Endothelial cell of umbilical vein (primary cell): Measurements from ENCODE around the gene MST1.

Source experiments
- EZH2 ChIP-seq: IDR thresholded peaks from 2 replicates; pipeline ENCODE4 v1.6.1; 2012; ENCODE audit warnings: borderline replicate concordance, low read depth, mild to moderate bottlenecking, moderate library complexity, low read length, inconsistent platforms; ENCODE audit not compliant: severe bottlenecking
- GATA2 ChIP-seq: IDR thresholded peaks from 2 replicates; pipeline ENCODE4 v1.7.0; 2011; ENCODE audit warnings: low read depth, mild to moderate bottlenecking, moderate library complexity, mixed read lengths, low read length; ENCODE audit not compliant: insufficient read length, insufficient read depth
- POLR2A ChIP-seq: IDR thresholded peaks from 2 replicates; pipeline ENCODE4 v1.6.1; 2012; ENCODE audit warnings: low read depth, mild to moderate bottlenecking, control low read depth, low read length
- TF ChIP-seq, protein P1 (sequence below): IDR thresholded peaks from 2 replicates; pipeline ENCODE4 v1.6.1; 2011; ENCODE audit not compliant: insufficient read depth, insufficient read length
- TF ChIP-seq, protein P2 (sequence below), 2 donors: IDR thresholded peaks; 1 replicate in 1 of 2; 2 replicates in 1 of 2; pipeline ENCODE4 v1.5.1; 2011; ENCODE audit warnings: low read length in 2 of 2, mild to moderate bottlenecking in 2 of 2, moderate library complexity in 2 of 2, control low read depth in 1 of 2, inconsistent platforms in 1 of 2, low read depth in 1 of 2; ENCODE audit not compliant: insufficient read depth in 1 of 2; ENCODE audit errors: extremely low read depth in 1 of 2

DNA sequence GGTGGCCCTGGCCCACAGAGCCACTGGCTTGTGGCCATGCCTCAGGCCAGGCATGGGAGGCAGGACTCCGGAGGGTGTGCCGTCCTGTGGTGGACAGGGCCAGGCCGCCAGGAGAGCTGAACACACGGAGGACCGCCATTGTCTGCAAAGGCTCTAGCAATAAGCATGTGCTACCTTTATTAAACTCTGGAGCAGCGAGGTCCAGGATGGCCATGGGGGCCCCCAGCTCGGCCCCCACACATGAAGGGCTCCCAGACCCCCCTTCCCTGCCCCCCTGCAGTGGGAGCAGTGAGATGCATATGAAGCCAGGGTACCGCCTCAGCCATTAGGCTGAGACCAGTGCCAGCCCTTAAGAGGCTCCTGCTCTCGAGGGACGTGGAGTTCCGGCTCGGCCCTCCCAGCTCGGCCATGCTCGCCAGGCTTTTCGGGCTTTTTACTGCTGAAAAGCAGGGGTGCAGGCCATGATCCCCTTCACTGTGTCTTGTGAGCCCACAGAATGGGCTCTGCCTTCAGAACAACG, 27.5 kb upstream of the MST1 start:
- TF ChIP-seq, protein P1, sequence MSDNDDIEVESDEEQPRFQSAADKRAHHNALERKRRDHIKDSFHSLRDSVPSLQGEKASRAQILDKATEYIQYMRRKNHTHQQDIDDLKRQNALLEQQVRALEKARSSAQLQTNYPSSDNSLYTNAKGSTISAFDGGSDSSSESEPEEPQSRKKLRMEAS, result no peak
- TF ChIP-seq, protein P2, sequence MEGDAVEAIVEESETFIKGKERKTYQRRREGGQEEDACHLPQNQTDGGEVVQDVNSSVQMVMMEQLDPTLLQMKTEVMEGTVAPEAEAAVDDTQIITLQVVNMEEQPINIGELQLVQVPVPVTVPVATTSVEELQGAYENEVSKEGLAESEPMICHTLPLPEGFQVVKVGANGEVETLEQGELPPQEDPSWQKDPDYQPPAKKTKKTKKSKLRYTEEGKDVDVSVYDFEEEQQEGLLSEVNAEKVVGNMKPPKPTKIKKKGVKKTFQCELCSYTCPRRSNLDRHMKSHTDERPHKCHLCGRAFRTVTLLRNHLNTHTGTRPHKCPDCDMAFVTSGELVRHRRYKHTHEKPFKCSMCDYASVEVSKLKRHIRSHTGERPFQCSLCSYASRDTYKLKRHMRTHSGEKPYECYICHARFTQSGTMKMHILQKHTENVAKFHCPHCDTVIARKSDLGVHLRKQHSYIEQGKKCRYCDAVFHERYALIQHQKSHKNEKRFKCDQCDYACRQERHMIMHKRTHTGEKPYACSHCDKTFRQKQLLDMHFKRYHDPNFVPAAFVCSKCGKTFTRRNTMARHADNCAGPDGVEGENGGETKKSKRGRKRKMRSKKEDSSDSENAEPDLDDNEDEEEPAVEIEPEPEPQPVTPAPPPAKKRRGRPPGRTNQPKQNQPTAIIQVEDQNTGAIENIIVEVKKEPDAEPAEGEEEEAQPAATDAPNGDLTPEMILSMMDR (IDR thresholded peaks at IDR 0.05; ENCODE audit: extremely low read depth in 1 of 2, insufficient read depth in 1 of 2, low read depth in 1 of 2, low read length in 2 of 2), result no peak
- TF ChIP-seq EZH2, result no peak
- TF ChIP-seq GATA2, result no peak
- TF ChIP-seq POLR2A, result no peak
